Measurements from ENCODE around the gene MINAR2. TPM values are rescaled to one million over a fixed set of nuclear protein-coding genes. Genes with fewer than 3 reads are reported as not detected.

The MINAR2 gene
- total and polyA plus RNA-seq, 9 of the 15 experiments (the other 6 are each of a cell fraction or from before 2014, with no cell fraction given): not detected

DNA sequence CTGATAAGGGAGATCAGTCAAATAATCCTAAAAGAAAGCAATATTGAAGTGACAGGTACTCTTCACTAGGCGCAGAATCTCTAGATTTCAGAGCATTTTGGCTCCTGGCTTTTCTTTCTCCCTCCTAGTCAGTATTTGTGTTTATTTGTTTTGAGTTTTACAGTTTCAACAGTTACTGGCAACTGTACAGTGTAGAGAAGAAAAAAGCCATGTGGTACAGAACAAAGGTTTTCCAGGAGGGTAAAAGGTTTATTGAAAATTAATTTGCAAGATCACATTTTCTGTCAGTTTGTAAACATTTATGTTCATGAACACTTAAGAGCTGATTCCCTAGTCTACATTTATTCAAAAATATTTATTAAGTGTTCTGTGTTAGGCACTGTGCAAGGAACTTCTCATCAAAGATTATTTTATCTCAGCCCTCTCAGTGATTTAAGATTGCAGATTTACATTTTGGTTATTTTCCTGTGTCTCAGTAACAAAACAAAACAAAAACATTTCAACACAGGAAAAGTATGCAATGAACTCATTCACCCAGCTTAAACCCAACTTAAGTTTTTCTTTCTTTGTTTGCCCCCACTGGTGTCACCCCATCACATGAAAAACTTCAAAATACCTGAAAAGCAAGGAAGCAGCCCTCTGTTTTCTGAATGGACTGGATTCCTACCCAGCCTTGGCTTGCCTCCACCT is 12.9 kb downstream of the MINAR2 start:
- H2AFZ ChIP-seq (ENCODE audit: low read depth, low read length): no peak overlapping the region
- CTCF ChIA-PET (ENCODE audit: low intra/inter-chr PET ratio): no interaction called here
- no peaks in the 10 kb centered on the region; the same call in 1 of the 2 replicates for H4K20me1 ChIP-seq (replicated peaks; ENCODE audit: control insufficient read depth, insufficient read depth, low read length)
- DNase-seq (ENCODE audit: extremely low read depth in 1 of 4, low spot score in 3 of 4): no peak
- no peaks in the 10 kb centered on the region for H3K4me1 ChIP-seq (replicated peaks in 1 of 2; ENCODE audit: control insufficient read depth in 2 of 2, insufficient read depth in 2 of 2, low read length in 2 of 2)
- H3K36me3 ChIP-seq (ENCODE audit: control insufficient read depth, insufficient read depth, low read length): no peaks in the 10 kb centered on the region
- intact Hi-C loops (cut with micrococcal nuclease) (no loop called here), in situ Hi-C loops (cut with MboI) (loop anchor here (25.0 kb wide), 1 partner anchor 1898 kb away; no protein-coding TSS in a partner anchor)
- H3K9me3 ChIP-seq (replicated peaks; ENCODE audit: control insufficient read depth, insufficient read depth, low read depth, low read length): no peaks in the 10 kb centered on the region
- no peak for ATAC-seq
- BruUV-seq (replicated peaks): no TSS peak
- H3K27me3 ChIP-seq (ENCODE audit: control insufficient read depth in 2 of 2, insufficient read depth in 2 of 2, low read length in 2 of 2): no peaks in the 10 kb centered on the region
- H3K4me3 ChIP-seq: no peak overlapping the region
- H3K4me2 ChIP-seq (ENCODE audit: insufficient read depth, low read length): no peak overlapping the region
- H3K9ac ChIP-seq (ENCODE audit: insufficient read depth in 1 of 2, low read depth in 2 of 2, low read length in 2 of 2): no peak overlapping the region
- no peaks in the 10 kb centered on the region for H3K9me1 ChIP-seq (ENCODE audit: control insufficient read depth, insufficient read depth, low read length)
- POLR2A ChIA-PET: no interaction called here
- no peaks in the 10 kb centered on the region for H3K79me2 ChIP-seq (ENCODE audit: control insufficient read depth, insufficient read depth, low read length)
- no peak overlapping the region for H3K27ac ChIP-seq (ENCODE audit: extremely low read depth, low read depth, low read length)
- no peak for TF ChIP-seq KDM2B (CRISPR knock-in tag; IDR thresholded peaks at IDR 0.05)
- TF ChIP-seq CBX8 (IDR thresholded peaks at IDR 0.05; ENCODE audit: borderline replicate concordance, extremely low read depth, low read depth, low read length, poor library complexity, severe bottlenecking): no peak
- 0% methylated on average over 1 of the region's 1 CpG for WGBS (ENCODE audit: insufficient coverage, low coverage, missing lambda C conversion rate)
- no peak for FAIRE-seq

DNA sequence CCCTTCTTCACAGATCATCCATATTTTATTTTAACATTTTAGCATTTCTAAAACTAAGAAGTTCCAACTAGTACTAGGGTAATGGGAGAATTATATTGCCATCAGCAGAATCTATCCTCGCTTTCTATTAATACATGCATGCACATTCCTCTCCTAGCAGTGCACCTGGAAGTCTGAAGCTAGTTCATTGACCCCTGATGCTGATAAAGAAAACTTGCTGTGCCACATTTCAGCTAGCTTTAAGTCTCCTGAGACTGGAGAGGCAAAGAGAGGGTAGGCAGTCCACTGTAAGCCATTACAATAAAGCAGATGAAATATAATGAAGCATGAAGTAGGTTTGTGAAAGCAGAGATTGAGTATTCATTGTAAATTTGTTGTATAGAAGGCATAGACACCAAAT is 15.8 kb downstream of the MINAR2 start:
- Histone ChIP-seq H3K9me1 (ENCODE audit: control insufficient read depth, insufficient read depth, low read length) (no peaks in the 10 kb centered on the region), H3K36me3 (ENCODE audit: control insufficient read depth, insufficient read depth, low read length) (no peaks in the 10 kb centered on the region), H3K4me3 (no peak overlapping the region), H2AFZ (ENCODE audit: low read depth, low read length) (no peak overlapping the region), H3K27ac (ENCODE audit: extremely low read depth, low read depth, low read length) (no peak overlapping the region), H3K4me2 (ENCODE audit: insufficient read depth, low read length) (no peak overlapping the region), H3K9ac (ENCODE audit: insufficient read depth in 1 of 2, low read depth in 2 of 2, low read length in 2 of 2) (no peak overlapping the region), H4K20me1 (replicated peaks; ENCODE audit: control insufficient read depth, insufficient read depth, low read length) (no peaks in the 10 kb centered on the region; the same call in 1 of the 2 replicates), H3K79me2 (ENCODE audit: control insufficient read depth, insufficient read depth, low read length) (no peaks in the 10 kb centered on the region), H3K4me1 (replicated peaks in 1 of 2; ENCODE audit: control insufficient read depth in 2 of 2, insufficient read depth in 2 of 2, low read length in 2 of 2) (no peaks in the 10 kb centered on the region), H3K9me3 (replicated peaks; ENCODE audit: control insufficient read depth, insufficient read depth, low read depth, low read length) (no peaks in the 10 kb centered on the region), H3K27me3 (ENCODE audit: control insufficient read depth in 2 of 2, insufficient read depth in 2 of 2, low read length in 2 of 2) (no peaks in the 10 kb centered on the region)
- 0% methylated on average over 1 of the region's 1 CpG for WGBS (ENCODE audit: insufficient coverage, low coverage, missing lambda C conversion rate)
- in situ Hi-C loops (cut with MboI) (loop anchor here (25.0 kb wide), 1 partner anchor 1901 kb away; no protein-coding TSS in a partner anchor), intact Hi-C loops (cut with micrococcal nuclease) (no loop called here)
- DNase-seq (ENCODE audit: extremely low read depth in 1 of 4, low spot score in 3 of 4) (no peak), FAIRE-seq (no peak), ATAC-seq (no peak)
- no TSS peak for BruUV-seq (replicated peaks)
- ChIA-PET POLR2A (no interaction called here), CTCF (ENCODE audit: low intra/inter-chr PET ratio) (no interaction called here)
- TF ChIP-seq ARNT (IDR thresholded peaks at IDR 0.05) (no peak), TAF7 (tag; IDR thresholded peaks at IDR 0.05) (no peak), RNF2 (IDR thresholded peaks at IDR 0.05) (no peak), SLC30A9 (CRISPR knock-in tag; IDR thresholded peaks at IDR 0.05) (no peak), KLF16 (IDR thresholded peaks at IDR 0.05) (no peak), BACH1 (tag; IDR thresholded peaks at IDR 0.05) (no peak), ZNF23 (CRISPR knock-in tag; IDR thresholded peaks at IDR 0.05) (no peak), MXI1 (IDR thresholded peaks at IDR 0.05; ENCODE audit: low read depth, low read length) (no peak), POLR2H (tag; IDR thresholded peaks at IDR 0.05; ENCODE audit: low read depth) (no peak), ZNF79 (CRISPR knock-in tag; IDR thresholded peaks at IDR 0.05; ENCODE audit: low read depth) (no peak)
- TF ChIP-seq, protein P1, sequence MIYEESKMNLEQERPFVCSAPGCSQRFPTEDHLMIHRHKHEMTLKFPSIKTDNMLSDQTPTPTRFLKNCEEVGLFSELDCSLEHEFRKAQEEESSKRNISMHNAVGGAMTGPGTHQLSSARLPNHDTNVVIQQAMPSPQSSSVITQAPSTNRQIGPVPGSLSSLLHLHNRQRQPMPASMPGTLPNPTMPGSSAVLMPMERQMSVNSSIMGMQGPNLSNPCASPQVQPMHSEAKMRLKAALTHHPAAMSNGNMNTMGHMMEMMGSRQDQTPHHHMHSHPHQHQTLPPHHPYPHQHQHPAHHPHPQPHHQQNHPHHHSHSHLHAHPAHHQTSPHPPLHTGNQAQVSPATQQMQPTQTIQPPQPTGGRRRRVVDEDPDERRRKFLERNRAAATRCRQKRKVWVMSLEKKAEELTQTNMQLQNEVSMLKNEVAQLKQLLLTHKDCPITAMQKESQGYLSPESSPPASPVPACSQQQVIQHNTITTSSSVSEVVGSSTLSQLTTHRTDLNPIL (CRISPR knock-in tag; IDR thresholded peaks at IDR 0.05): no peak
- TF ChIP-seq, protein P2, sequence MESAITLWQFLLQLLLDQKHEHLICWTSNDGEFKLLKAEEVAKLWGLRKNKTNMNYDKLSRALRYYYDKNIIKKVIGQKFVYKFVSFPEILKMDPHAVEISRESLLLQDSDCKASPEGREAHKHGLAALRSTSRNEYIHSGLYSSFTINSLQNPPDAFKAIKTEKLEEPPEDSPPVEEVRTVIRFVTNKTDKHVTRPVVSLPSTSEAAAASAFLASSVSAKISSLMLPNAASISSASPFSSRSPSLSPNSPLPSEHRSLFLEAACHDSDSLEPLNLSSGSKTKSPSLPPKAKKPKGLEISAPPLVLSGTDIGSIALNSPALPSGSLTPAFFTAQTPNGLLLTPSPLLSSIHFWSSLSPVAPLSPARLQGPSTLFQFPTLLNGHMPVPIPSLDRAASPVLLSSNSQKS (CRISPR knock-in tag; IDR thresholded peaks at IDR 0.05): no peak
